HL-60 (cell line): ENCODE data around the gene PARVA.

Experiments used
- GABPA ChIP-seq: IDR thresholded peaks from 2 replicates; pipeline ENCODE4 v1.6.1; 2012; ENCODE audit warnings: low read depth
- POLR2AphosphoS5 ChIP-seq: IDR thresholded peaks from 2 replicates; pipeline ENCODE4 v1.6.1; 2012; ENCODE audit warnings: low read depth
- SPI1 ChIP-seq: IDR thresholded peaks from 2 replicates; pipeline ENCODE4 v1.6.1; 2012; ENCODE audit warnings: low read depth, mild to moderate bottlenecking, borderline replicate concordance
- TF ChIP-seq, protein P1 (sequence below): IDR thresholded peaks from one replicate; pipeline ENCODE4 v1.5.1; 2011; ENCODE audit warnings: low read length, control low read depth, inconsistent platforms; ENCODE audit not compliant: insufficient read depth

GRCh38 chr11:12408156-12408770 lies 30.9 kb downstream of the PARVA start:
- TF ChIP-seq, protein P1, sequence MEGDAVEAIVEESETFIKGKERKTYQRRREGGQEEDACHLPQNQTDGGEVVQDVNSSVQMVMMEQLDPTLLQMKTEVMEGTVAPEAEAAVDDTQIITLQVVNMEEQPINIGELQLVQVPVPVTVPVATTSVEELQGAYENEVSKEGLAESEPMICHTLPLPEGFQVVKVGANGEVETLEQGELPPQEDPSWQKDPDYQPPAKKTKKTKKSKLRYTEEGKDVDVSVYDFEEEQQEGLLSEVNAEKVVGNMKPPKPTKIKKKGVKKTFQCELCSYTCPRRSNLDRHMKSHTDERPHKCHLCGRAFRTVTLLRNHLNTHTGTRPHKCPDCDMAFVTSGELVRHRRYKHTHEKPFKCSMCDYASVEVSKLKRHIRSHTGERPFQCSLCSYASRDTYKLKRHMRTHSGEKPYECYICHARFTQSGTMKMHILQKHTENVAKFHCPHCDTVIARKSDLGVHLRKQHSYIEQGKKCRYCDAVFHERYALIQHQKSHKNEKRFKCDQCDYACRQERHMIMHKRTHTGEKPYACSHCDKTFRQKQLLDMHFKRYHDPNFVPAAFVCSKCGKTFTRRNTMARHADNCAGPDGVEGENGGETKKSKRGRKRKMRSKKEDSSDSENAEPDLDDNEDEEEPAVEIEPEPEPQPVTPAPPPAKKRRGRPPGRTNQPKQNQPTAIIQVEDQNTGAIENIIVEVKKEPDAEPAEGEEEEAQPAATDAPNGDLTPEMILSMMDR: no peak
- TF ChIP-seq POLR2AphosphoS5: no peak
- no peak for TF ChIP-seq GABPA
- no peak for TF ChIP-seq SPI1
